Tibial nerve (tissue), 3 donors: ENCODE measurements around the gene JAZF1.

Source experiments
- POLR2A ChIP-seq, 2 donors: fragments of 450-650 bp; IDR thresholded peaks; one replicate each; pipeline ENCODE4 v1.6.1; 2017; ENCODE audit warnings: antibody characterized with exemption in 2 of 2, mild to moderate bottlenecking in 2 of 2, moderate library complexity in 2 of 2
- TF ChIP-seq, protein P1 (sequence below), 5 experiments: fragments of 200-600 bp in 3 of 5; fragments of 450-650 bp in 2 of 5; sonication (generic) in 3 of 5; IDR thresholded peaks; one replicate each; pipeline ENCODE4 v1.5.1; 2016 to 2019; ENCODE audit warnings: antibody characterized with exemption in 5 of 5, mild to moderate bottlenecking in 3 of 5, moderate library complexity in 2 of 5

DNA sequence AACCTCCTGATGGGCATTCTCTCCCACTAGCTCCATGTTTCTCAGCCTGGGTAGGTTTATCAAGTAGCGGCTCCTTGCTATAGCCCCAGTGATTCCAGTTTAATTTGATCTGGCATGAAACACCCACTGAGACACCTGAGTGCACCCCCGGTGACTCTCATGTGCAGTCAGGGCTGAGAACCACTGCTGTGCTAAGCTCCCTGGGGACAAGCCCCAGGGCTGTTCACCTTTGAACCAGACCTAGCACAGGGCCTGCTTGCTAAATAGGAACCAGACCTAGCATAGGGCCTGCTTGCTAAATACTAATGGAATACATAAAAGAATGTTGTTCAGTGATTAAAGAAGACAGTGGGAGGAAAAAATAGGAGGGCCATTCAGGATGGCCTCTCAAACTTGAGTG, 167.6 kb downstream of the JAZF1 start:
- TF ChIP-seq, protein P1, sequence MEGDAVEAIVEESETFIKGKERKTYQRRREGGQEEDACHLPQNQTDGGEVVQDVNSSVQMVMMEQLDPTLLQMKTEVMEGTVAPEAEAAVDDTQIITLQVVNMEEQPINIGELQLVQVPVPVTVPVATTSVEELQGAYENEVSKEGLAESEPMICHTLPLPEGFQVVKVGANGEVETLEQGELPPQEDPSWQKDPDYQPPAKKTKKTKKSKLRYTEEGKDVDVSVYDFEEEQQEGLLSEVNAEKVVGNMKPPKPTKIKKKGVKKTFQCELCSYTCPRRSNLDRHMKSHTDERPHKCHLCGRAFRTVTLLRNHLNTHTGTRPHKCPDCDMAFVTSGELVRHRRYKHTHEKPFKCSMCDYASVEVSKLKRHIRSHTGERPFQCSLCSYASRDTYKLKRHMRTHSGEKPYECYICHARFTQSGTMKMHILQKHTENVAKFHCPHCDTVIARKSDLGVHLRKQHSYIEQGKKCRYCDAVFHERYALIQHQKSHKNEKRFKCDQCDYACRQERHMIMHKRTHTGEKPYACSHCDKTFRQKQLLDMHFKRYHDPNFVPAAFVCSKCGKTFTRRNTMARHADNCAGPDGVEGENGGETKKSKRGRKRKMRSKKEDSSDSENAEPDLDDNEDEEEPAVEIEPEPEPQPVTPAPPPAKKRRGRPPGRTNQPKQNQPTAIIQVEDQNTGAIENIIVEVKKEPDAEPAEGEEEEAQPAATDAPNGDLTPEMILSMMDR (IDR thresholded peaks at IDR 0.05) = no peak
- TF ChIP-seq POLR2A (IDR thresholded peaks at IDR 0.05) = no peak
